K562 (cell line): ENCODE measurements around the gene CIAO2A. TPM values are rescaled to one million over a fixed set of nuclear protein-coding genes. Genes with fewer than 3 reads are reported as not detected.

ENCODE experiments used
- CEBPB ChIP-seq: fragments of 450-650 bp; IDR thresholded peaks from 2 replicates; pipeline ENCODE4 v1.6.1; 2016; ENCODE audit warnings: missing genetic modification characterization, missing compliant biosample characterization
- CREB1 ChIP-seq, 2 experiments: sonication (generic) in 1 of 2; formaldehyde crosslinking in 1 of 2; IDR thresholded peaks; 2 replicates each; pipeline versions ENCODE4 v1.6.1 to v1.8.0; 2012 to 2022; ENCODE audit warnings: inconsistent platforms in 1 of 2, mild to moderate bottlenecking in 1 of 2, missing genetic modification reagents in 1 of 2, moderate library complexity in 1 of 2
- EGR1 ChIP-seq: fragments of 450-650 bp; conservative IDR thresholded peaks from 2 replicates; pipeline ENCODE4 v1.6.1; 2017; ENCODE audit warnings: mild to moderate bottlenecking
- ELF2 ChIP-seq: fragments of 250-450 bp; sonication (Bioruptor Pico); IDR thresholded peaks from 2 replicates; pipeline ENCODE4 v1.5.0; 2021; ENCODE audit warnings: mild to moderate bottlenecking
- EP300 ChIP-seq: IDR thresholded peaks from 2 replicates; pipeline ENCODE4 v1.6.1; 2012; ENCODE audit warnings: low read length, improper control_type of control experiment
- ESRRA ChIP-seq: fragments of 450-650 bp; IDR thresholded peaks from 2 replicates; pipeline ENCODE4 v1.6.1; 2014; ENCODE audit warnings: low read depth, mild to moderate bottlenecking, moderate library complexity, borderline replicate concordance
- FOXO4 ChIP-seq: fragments of 450-650 bp; formaldehyde crosslinking; IDR thresholded peaks from 2 replicates; pipeline ENCODE4 v1.4.0; 2020; ENCODE audit warnings: mild to moderate bottlenecking, moderate library complexity
- GABPB2 ChIP-seq: fragments of 250-450 bp; sonication (Bioruptor Pico); conservative IDR thresholded peaks from 2 replicates; pipeline ENCODE4 v1.5.1; 2021; ENCODE audit warnings: mild to moderate bottlenecking
- IFI16 ChIP-seq: fragments of 250-450 bp; sonication (Bioruptor Pico); IDR thresholded peaks from 2 replicates; pipeline ENCODE4 v2.1.2; 2022; ENCODE audit warnings: mild to moderate bottlenecking, inconsistent platforms
- KAT2B ChIP-seq: IDR thresholded peaks from one replicate; pipeline ENCODE4 v1.6.1; 2012; ENCODE audit warnings: low read depth, mild to moderate bottlenecking, control low read depth, inconsistent platforms, low read length, moderate library complexity
- KDM5B ChIP-seq: fragments of 200-600 bp; sonication (generic); IDR thresholded peaks from 2 replicates; pipeline ENCODE4 v1.6.1; 2012; ENCODE audit warnings: low read depth, mild to moderate bottlenecking, moderate library complexity, low read length, control low read depth, inconsistent platforms; ENCODE audit not compliant: insufficient replicate concordance
- MCM3 ChIP-seq: fragments of 450-650 bp; IDR thresholded peaks from 2 replicates; pipeline ENCODE4 v1.6.1; 2016
- NUFIP1 ChIP-seq: fragments of 450-650 bp; IDR thresholded peaks from 2 replicates; pipeline ENCODE4 v1.6.1; 2018; ENCODE audit not compliant: partially characterized antibody
- PBX2 ChIP-seq, 2 experiments: IDR thresholded peaks in 1 of 2; conservative IDR thresholded peaks in 1 of 2; 2 replicates each; pipeline ENCODE4 v1.6.1; 2016; ENCODE audit warnings: low read depth in 2 of 2, mild to moderate bottlenecking in 1 of 2, missing compliant biosample characterization in 1 of 2, missing genetic modification characterization in 1 of 2, moderate library complexity in 1 of 2
- TAF1 ChIP-seq: IDR thresholded peaks from 2 replicates; pipeline ENCODE4 v1.6.1; 2011; ENCODE audit warnings: mild to moderate bottlenecking, low read length, moderate library complexity; ENCODE audit not compliant: insufficient read depth, control insufficient read depth, severe bottlenecking; ENCODE audit errors: extremely low read depth
- TFE3 ChIP-seq: fragments of 450-650 bp; formaldehyde crosslinking; IDR thresholded peaks from 2 replicates; pipeline ENCODE4 v1.4.0; 2020; ENCODE audit warnings: mild to moderate bottlenecking, mixed read lengths
- ZC3H4 ChIP-seq: sonication (generic); formaldehyde crosslinking; IDR thresholded peaks from 2 replicates; pipeline ENCODE4 v1.9.0; 2021; ENCODE audit warnings: missing genetic modification reagents, borderline replicate concordance
- ZNF146 ChIP-seq: IDR thresholded peaks from one replicate; pipeline ENCODE4 v1.6.1; 2018; ENCODE audit warnings: missing compliant biosample characterization; ENCODE audit not compliant: unreplicated experiment
- ZNF282 ChIP-seq: sonication (generic); formaldehyde crosslinking; IDR thresholded peaks from 2 replicates; pipeline ENCODE4 v1.8.1; 2023; ENCODE audit warnings: missing genetic modification reagents
- ZNF696 ChIP-seq: fragments of 250-450 bp; sonication (Bioruptor Pico); conservative IDR thresholded peaks from 2 replicates; pipeline ENCODE4 v1.4.0; 2020; ENCODE audit warnings: mild to moderate bottlenecking, moderate library complexity
- polyA plus RNA-seq, 8 experiments: library from polyadenylated mRNA; depleted of rRNA in 4 of 8; stranded (reverse) in 5 of 8; unstranded in 3 of 8; fragments of >200 nt; fragmentation: Nextera tagmentation in 2 of 8; fragmentation: Illumina TruSeq in 1 of 8; extraction: Ambion mirVana in 2 of 8; extraction: Trizol in 1 of 8; gene quantifications; 2 replicates each; pipeline versions ENCODE4 v1.2.1 to v1.2.3, GENCODE V29; 2011 to 2014; ENCODE audit warnings: inconsistent platforms in 1 of 8, missing spikeins in 1 of 8
- total RNA-seq, 7 experiments: library from RNA; depleted of rRNA in 6 of 7; stranded (reverse); fragments of >200 nt in 6 of 7; fragmentation: Illumina TruSeq in 2 of 7; extraction: Trizol in 2 of 7; gene quantifications; 2 replicates each; pipeline versions ENCODE4 v1.2.1 to v1.2.3, GENCODE V29; 2011 to 2021; ENCODE audit warnings: low replicate concordance in 1 of 7

CIAO2A gene
- total and polyA plus RNA-seq, 9 of the 15 experiments (the other 6 are each of a cell fraction or from before 2014, with no cell fraction given): 161 to 429 (median 313) TPM

- TF ChIP-seq ESRRA (peak; percentile 99), ZNF696 (CRISPR knock-in tag) (no peak), ELF2 (CRISPR knock-in tag) (no peak), ZNF146 (CRISPR knock-in tag) (no peak), MCM3 (no peak), CEBPB (tag) (no peak), NUFIP1 (no peak), TAF1 (peak; percentile 76), KDM5B (peak; percentile 22), EP300 (no peak), ZNF282 (no peak), FOXO4 (CRISPR knock-in tag) (no peak), GABPB2 (CRISPR knock-in tag) (no peak), ZC3H4 (CRISPR knock-in tag) (no peak), KAT2B (no peak), CREB1 (IDR thresholded peaks at IDR 0.05) (no peak), CREB1 (CRISPR knock-in tag; IDR thresholded peaks at IDR 0.05) (no peak; the same call in 1 of the 2 replicates), EGR1 (no peak), TFE3 (CRISPR knock-in tag) (peak; percentile 62; the same call in 1 of the 2 replicates), PBX2 (CRISPR knock-in tag; IDR thresholded peaks at IDR 0.05; ENCODE audit: low read depth) (no peak), PBX2 (tag; conservative IDR thresholded peaks at IDR 0.05; ENCODE audit: low read depth) (no peak), IFI16 (CRISPR knock-in tag) (no peak)
These were observed 593 bp downstream of the CIAO2A start (continued) for GRCh38 chr15:64092864-64093626.
